ENCODE results near the gene GIGYF2. TPM values are rescaled to one million over a fixed set of nuclear protein-coding genes. Genes with fewer than 3 reads are reported as not detected.
"Not testable (repeated sequence)": the region's sequence is repeated elsewhere in the genome, so short reads cannot be mapped to it uniquely, and the experiment has no call there.

GIGYF2 gene
- total and polyA plus RNA-seq, 4 donors = 10.6 to 50.5 (median 26.7) TPM

- Histone ChIP-seq H3K36me3 (ENCODE audit: control insufficient read depth in 4 of 4, insufficient read depth in 3 of 4, low read depth in 1 of 4, low read length in 3 of 4) (peaks cover 0 to 4% (median 1%) of the 10 kb centered on the region in 4 donors), H3K27me3 (ENCODE audit: control insufficient read depth in 4 of 4, insufficient read depth in 4 of 4, low read length in 3 of 4) (no peaks in the 10 kb centered on the region), H3K9ac (ENCODE audit: low read depth in 1 of 2, low read length in 2 of 2) (no peak overlapping the region), H3K9me3 (ENCODE audit: control insufficient read depth in 4 of 4, low read length in 3 of 4) (no peaks in the 10 kb centered on the region), H3K4me1 (ENCODE audit: control insufficient read depth in 4 of 4, insufficient read depth in 4 of 4, low read length in 3 of 4) (no peaks in the 10 kb centered on the region), H3K4me3 (ENCODE audit: low read depth in 1 of 3, low read length in 3 of 3) (no peak overlapping the region), H3K27ac (ENCODE audit: low read depth in 1 of 2, low read length in 2 of 2) (no peak overlapping the region)
- WGBS = 84% methylated on average over 10 of the region's 10 CpGs
- no peak for DNase-seq (ENCODE audit: low spot score)
- TF ChIP-seq SP1 (IDR thresholded peaks at IDR 0.05) (no peak), HNF4A (conservative IDR thresholded peaks at IDR 0.05) (peak in 1 of 2 donors; percentile 7)
These were observed 15.6 kb upstream of the GIGYF2 start for GRCh38 chr2:232681527-232681926.

DNA sequence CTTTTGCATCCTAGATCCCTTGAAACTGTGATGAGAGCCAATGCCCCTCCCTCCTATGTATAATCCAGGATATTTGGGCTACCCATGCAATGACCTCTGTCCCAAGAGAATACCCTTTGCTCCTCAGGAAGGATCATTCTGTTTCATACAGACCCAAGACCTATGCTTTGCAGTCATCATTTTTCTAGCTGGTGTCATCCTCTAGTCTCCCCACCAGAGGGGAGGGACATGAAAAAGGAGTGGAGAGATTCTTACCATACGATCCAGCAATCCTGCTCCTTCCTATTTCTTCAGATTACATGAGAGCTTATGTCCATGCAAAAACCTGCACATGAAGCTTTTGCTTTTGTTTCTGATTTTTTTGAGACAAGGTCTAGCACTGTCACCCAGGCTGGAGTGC lies 13.8 kb upstream of the GIGYF2 start:
- DNase-seq (ENCODE audit: low spot score) = no peak
- H3K9ac ChIP-seq (ENCODE audit: low read depth in 1 of 2, low read length in 2 of 2) = no peak overlapping the region
- TF ChIP-seq, protein P1, sequence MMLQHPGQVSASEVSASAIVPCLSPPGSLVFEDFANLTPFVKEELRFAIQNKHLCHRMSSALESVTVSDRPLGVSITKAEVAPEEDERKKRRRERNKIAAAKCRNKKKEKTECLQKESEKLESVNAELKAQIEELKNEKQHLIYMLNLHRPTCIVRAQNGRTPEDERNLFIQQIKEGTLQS (IDR thresholded peaks at IDR 0.05) = no peak
- TF ChIP-seq, protein P2, sequence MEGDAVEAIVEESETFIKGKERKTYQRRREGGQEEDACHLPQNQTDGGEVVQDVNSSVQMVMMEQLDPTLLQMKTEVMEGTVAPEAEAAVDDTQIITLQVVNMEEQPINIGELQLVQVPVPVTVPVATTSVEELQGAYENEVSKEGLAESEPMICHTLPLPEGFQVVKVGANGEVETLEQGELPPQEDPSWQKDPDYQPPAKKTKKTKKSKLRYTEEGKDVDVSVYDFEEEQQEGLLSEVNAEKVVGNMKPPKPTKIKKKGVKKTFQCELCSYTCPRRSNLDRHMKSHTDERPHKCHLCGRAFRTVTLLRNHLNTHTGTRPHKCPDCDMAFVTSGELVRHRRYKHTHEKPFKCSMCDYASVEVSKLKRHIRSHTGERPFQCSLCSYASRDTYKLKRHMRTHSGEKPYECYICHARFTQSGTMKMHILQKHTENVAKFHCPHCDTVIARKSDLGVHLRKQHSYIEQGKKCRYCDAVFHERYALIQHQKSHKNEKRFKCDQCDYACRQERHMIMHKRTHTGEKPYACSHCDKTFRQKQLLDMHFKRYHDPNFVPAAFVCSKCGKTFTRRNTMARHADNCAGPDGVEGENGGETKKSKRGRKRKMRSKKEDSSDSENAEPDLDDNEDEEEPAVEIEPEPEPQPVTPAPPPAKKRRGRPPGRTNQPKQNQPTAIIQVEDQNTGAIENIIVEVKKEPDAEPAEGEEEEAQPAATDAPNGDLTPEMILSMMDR (IDR thresholded peaks at IDR 0.05; ENCODE audit: low read depth, low read length, missing input control) = no peak
- no peak for TF ChIP-seq JUND (IDR thresholded peaks at IDR 0.05)
- TF ChIP-seq, protein P3, sequence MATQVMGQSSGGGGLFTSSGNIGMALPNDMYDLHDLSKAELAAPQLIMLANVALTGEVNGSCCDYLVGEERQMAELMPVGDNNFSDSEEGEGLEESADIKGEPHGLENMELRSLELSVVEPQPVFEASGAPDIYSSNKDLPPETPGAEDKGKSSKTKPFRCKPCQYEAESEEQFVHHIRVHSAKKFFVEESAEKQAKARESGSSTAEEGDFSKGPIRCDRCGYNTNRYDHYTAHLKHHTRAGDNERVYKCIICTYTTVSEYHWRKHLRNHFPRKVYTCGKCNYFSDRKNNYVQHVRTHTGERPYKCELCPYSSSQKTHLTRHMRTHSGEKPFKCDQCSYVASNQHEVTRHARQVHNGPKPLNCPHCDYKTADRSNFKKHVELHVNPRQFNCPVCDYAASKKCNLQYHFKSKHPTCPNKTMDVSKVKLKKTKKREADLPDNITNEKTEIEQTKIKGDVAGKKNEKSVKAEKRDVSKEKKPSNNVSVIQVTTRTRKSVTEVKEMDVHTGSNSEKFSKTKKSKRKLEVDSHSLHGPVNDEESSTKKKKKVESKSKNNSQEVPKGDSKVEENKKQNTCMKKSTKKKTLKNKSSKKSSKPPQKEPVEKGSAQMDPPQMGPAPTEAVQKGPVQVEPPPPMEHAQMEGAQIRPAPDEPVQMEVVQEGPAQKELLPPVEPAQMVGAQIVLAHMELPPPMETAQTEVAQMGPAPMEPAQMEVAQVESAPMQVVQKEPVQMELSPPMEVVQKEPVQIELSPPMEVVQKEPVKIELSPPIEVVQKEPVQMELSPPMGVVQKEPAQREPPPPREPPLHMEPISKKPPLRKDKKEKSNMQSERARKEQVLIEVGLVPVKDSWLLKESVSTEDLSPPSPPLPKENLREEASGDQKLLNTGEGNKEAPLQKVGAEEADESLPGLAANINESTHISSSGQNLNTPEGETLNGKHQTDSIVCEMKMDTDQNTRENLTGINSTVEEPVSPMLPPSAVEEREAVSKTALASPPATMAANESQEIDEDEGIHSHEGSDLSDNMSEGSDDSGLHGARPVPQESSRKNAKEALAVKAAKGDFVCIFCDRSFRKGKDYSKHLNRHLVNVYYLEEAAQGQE (IDR thresholded peaks at IDR 0.05) = no peak
- no peak for TF ChIP-seq RXRA (IDR thresholded peaks at IDR 0.05)
- no peak for TF ChIP-seq FOXA1 (IDR thresholded peaks at IDR 0.05)
- TF ChIP-seq HNF4G (IDR thresholded peaks at IDR 0.05) = no peak
- no peak for TF ChIP-seq TAF1 (conservative IDR thresholded peaks at IDR 0.05)
- no peak for TF ChIP-seq YY1 (IDR thresholded peaks at IDR 0.05)
- TF ChIP-seq, protein P4, sequence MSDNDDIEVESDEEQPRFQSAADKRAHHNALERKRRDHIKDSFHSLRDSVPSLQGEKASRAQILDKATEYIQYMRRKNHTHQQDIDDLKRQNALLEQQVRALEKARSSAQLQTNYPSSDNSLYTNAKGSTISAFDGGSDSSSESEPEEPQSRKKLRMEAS (IDR thresholded peaks at IDR 0.05) = no peak
- TF ChIP-seq FOXA2 (IDR thresholded peaks at IDR 0.05) = no peak
- no peaks in the 10 kb centered on the region for H3K9me3 ChIP-seq (ENCODE audit: control insufficient read depth in 4 of 4, low read length in 3 of 4)
- WGBS = 71% methylated on average over 1 of the region's 1 CpG
- H3K4me1 ChIP-seq (ENCODE audit: control insufficient read depth in 4 of 4, insufficient read depth in 4 of 4, low read length in 3 of 4) = no peaks in the 10 kb centered on the region
- H3K36me3 ChIP-seq (ENCODE audit: control insufficient read depth in 4 of 4, insufficient read depth in 3 of 4, low read depth in 1 of 4, low read length in 3 of 4) = peaks cover 0 to 4% (median 1%) of the 10 kb centered on the region in 4 donors
- H3K4me3 ChIP-seq (ENCODE audit: low read depth in 1 of 3, low read length in 3 of 3) = no peak overlapping the region
- no peak overlapping the region for H3K27ac ChIP-seq (ENCODE audit: low read depth in 1 of 2, low read length in 2 of 2)
- no peaks in the 10 kb centered on the region for H3K27me3 ChIP-seq (ENCODE audit: control insufficient read depth in 4 of 4, insufficient read depth in 4 of 4, low read length in 3 of 4)

- not testable (repeated sequence) for H3K27me3 ChIP-seq (ENCODE audit: control insufficient read depth in 4 of 4, insufficient read depth in 4 of 4, low read length in 3 of 4); H3K27ac ChIP-seq (ENCODE audit: low read depth in 1 of 2, low read length in 2 of 2); H3K4me1 ChIP-seq (ENCODE audit: control insufficient read depth in 4 of 4, insufficient read depth in 4 of 4, low read length in 3 of 4); H3K4me3 ChIP-seq (ENCODE audit: low read depth in 1 of 3, low read length in 3 of 3); H3K9me3 ChIP-seq (ENCODE audit: control insufficient read depth in 4 of 4, low read length in 3 of 4); H3K36me3 ChIP-seq (ENCODE audit: control insufficient read depth in 4 of 4, insufficient read depth in 3 of 4, low read depth in 1 of 4, low read length in 3 of 4); DNase-seq (ENCODE audit: low spot score); H3K9ac ChIP-seq (ENCODE audit: low read depth in 1 of 2, low read length in 2 of 2)
- 93% methylated on average over 6 of the region's 6 CpGs for whole genome bisulfite sequencing
These were observed 11.7 kb upstream of the GIGYF2 start for GRCh38 chr2:232685391-232685790.
